T-helper 1 cell (primary cell): ENCODE results near the gene MYO18B.

Source experiments
- DNase-seq, 5 donors: peaks; one replicate each; pipeline ENCODE4 v3.0.0-alpha.2; 2012 to 2020

MYO18B gene

DNA sequence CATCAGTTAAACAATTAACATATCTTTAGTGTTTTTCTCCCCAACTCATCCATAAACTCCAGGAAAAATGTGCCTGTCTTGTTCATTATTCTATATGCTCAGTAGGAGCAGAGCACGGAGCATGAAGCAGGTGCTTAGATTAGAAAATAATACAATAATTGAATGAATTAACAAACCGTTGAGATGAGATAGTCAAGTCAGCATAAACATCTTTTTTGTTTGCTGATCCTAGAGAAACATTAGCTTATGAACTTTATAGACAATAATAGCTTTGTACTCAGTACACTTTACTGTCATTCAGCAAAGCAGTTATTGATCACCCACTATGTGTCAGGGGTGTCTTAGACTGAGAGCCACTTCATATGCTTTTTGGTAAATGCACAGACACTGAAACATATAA is 322.1 kb downstream of the MYO18B start:
- DNase-seq = no peak

DNA sequence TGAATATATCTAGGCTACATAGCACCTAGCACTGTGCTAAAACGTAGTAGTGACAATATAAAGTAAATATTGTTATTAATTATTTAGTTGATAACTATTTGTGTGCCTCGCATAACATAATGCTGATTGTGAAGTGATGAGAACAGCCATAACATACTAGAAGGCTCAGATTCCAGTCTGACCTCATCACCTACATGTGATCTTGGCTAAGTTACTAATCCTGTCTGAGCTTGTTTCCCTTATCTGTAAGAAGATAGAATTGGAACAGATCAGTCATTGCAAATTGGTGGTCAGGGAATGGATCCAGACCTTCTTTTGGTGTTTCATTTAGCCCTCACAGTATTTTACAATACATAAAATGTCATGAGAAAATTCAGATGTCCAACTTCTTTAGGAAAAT is 323.9 kb downstream of the MYO18B start:
- DNase-seq = no peak

DNA sequence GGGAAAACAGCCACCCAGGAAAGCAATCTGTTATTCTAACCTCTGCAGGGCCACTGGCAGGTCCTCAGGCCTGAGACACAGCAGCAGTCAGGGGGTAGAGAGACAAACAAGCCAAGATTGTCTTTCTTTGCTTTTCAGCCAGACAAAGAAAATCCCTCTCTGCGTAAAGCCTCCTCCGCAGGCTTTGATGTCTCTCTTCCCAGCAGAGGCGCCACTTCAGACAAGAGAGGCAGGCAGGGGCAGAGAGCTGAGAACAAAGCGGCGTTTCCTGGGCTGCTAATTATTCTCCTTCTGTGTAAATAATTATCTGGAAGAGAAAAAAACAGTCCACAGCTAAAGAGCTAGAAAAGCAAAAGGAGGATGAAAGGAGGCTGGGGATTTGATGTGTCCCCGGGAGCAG is 324.5 kb downstream of the MYO18B start:
- no peak for DNase-seq

DNA sequence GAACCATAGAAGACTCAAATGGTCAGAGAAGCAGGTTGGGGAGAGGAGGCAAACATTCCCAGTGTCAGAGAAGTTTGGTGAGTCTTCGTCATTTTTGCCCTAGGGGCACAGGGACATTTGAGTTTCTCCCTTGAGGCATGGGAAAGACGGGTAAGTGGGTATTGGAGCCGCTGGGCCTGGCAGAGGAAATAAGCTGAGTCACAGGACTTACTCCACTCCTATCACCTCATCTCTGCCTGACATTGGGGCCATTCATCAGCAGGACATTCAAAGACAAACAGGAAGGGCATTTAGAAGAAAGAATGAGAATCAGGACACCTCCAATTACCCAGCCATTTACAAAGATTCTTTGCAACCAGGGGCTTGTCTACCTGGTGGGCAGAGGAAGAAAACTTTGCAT is 326.6 kb downstream of the MYO18B start:
- DNase-seq = no peak

DNA sequence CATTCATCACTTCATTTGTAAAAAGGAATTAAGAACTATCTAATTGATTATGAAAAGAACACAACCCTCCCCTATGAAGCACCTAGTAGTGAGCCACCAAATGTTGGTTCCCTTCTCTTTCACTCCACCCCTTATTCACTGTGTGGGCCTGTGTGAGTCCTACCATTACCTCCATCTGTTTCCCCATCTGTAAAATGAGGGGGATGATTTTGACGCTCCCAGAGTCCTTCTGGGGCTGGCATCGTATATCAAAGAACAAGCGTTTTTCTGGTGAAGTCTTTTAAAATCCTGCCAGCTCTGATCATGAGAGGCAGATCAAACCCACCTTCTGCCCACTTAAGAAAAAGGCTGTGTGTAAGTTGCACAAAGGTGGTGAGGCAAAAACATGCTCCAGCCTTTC is 330.6 kb downstream of the MYO18B start:
- no peak for DNase-seq

DNA sequence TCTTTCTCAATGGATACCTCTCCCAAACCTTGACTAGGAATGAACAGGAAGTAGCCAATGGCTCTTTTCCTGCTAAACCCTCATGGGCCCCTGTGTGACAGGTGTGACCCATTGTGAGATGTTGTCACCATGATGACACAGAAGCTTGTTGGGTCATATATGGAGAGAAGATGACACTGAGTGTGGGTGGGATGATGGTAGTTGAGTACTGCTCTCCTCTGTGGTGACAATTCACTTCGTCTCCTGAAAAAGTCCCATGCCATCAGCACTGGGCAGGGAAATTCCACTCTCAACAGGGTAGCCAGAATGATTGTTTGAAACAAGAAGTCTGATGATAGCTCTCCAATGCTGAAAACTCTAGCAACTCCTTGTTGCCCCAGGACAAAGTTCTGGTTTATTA is 333.3 kb downstream of the MYO18B start:
- DNase-seq = no peak

DNA sequence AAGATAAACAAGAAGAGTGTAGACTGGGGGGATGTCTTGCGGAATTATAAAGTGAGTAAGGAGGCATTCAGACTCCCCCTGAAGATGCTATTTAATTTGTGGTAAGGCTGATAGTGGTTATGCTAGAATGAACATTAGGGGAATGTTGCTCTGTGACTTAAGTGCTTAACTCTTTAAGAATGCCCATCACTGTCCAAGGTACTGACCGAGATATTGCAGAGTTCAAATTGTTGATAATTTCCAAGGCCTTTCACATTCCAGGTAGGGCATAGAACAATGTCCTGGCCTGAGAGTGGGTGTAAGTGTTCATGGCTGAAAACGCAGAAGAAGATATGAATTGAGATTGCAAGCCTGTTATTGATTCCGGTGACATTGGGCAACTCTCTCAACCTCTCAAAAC is 337.0 kb downstream of the MYO18B start:
- no peak for DNase-seq
